IPS-18c (cell line): ENCODE measurements around the gene MIPEP.
"Not testable (repeated sequence)": the region's sequence is repeated elsewhere in the genome, so short reads cannot be mapped to it uniquely, and the experiment has no call there.

Experiments
- H3K4me3 ChIP-seq: 2 replicates; pipeline ENCODE4 v1.7.0; 2013; ENCODE audit warnings: low read depth, mild to moderate bottlenecking, low read length, moderate library complexity; ENCODE audit not compliant: insufficient read depth
- H3K9me3 ChIP-seq: one replicate; pipeline ENCODE4 v1.6.1; 2013; ENCODE audit warnings: mild to moderate bottlenecking, low read length, moderate library complexity; ENCODE audit not compliant: control insufficient read depth, insufficient read depth

MIPEP gene

DNA sequence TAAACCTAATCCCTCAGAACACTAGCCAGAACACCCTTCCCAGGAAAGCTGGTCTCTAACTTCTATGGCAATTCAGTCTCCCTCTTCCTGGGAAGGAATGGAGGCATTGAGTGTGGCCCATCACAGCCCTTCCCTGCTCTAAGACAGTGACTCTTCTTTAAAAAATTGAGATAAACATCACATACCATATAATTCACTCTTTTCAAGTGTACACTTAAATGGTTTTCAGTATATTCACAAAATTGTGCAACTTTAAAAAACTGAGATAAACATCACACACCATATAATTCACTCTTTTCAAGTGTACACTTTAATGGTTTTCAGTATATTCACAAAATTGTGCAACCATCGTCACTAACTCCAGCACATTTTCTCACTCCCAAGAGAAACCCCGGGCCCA lies 116.5 kb downstream of the MIPEP start:
- no peaks in the 10 kb centered on the region for H3K9me3 ChIP-seq
- H3K4me3 ChIP-seq, result no peak overlapping the region

- Histone ChIP-seq H3K9me3 (no peaks in the 10 kb centered on the region), H3K4me3 (no peak overlapping the region)
Observed at GRCh38 chr13:23771956-23772355, 117.2 kb downstream of the MIPEP start.

DNA sequence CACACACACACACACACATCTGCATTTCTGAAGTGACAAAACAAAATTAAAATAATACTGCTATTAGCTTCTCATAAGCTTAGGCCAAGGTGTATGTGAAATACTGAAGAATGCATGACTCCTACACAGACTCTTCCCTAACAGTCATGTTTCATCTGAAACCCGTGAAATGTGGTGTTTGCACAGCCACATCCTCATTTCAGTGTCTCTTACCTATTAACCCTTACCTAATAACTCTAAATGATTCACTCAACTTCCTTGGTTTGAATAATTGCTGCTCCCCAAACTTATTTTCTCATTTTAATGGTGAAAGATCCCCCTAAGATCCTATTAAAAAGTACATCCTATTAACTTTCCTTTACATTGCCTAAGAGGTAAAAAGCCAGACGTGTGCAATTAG lies 117.6 kb downstream of the MIPEP start:
- H3K9me3 ChIP-seq, result no peaks in the 10 kb centered on the region
- no peak overlapping the region for H3K4me3 ChIP-seq

- Histone ChIP-seq H3K4me3 (no peak overlapping the region), H3K9me3 (no peaks in the 10 kb centered on the region)
Observed at GRCh38 chr13:23770973-23771372, 118.2 kb downstream of the MIPEP start.

- Histone ChIP-seq H3K4me3 (no peak overlapping the region), H3K9me3 (no peaks in the 10 kb centered on the region)
Observed at GRCh38 chr13:23770428-23770827, 118.8 kb downstream of the MIPEP start.

DNA sequence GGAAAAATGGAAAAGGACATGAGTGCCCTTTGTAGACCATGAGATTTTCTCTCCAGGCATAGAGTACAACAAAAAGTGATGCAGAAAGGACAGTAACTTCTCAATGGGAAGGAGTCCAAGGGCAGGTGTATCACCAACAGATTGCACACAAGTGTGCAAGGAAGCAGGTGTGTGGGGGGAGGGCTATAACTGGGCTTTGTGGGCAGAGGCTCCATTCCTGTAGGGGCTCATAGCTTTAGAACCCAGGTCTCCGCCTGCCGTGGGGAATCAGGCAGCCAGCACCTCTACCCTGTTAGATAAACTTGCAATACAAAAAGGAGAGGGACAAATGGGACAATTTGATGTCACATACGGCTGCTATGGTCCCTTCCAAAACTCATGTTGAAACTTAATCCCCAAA lies 119.8 kb downstream of the MIPEP start:
- H3K4me3 ChIP-seq, result no peak overlapping the region
- H3K9me3 ChIP-seq, result no peaks in the 10 kb centered on the region

DNA sequence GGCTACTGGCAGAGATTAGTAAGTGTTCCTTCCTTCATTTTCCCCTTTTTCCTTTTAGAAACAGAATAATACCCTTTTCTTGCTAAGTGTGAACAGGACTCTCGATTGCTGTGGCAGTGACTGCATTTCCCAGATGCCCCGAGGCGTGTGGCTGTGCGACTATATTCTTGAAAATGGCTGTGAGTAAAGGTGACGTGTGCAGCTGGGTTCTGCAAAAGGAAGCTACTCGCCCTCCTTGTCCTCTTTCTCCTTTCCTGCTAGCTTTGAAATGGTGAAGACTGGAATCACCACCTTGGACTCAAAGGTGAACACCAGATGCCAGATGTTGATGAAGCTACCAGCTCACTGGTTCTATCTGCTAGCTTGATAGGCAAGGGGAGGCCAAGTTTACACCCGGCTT lies 121.4 kb downstream of the MIPEP start:
- no peak overlapping the region for H3K4me3 ChIP-seq
- no peaks in the 10 kb centered on the region for H3K9me3 ChIP-seq

GRCh38 chr13:23766939-23767338 lies 122.3 kb downstream of the MIPEP start:
- Histone ChIP-seq H3K9me3 (no peaks in the 10 kb centered on the region), H3K4me3 (no peak overlapping the region)

DNA sequence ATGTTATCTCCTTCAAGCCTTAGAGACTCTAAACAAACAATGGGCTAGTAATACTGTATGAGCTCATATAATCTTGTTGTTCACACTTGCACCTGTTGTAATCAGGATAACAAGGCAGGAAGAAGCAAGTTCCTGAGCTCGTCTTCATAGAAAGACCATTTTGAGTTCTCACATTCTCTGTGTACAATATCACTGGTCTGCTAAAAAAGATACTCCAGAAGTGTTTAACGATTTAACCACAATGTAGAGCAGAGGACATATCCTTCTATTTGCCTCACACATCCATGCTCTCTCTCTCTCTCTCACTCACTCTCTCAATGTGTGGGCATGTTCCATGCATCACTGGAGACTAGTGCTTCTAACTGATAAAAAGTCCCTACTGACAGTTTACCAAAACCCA lies 122.9 kb downstream of the MIPEP start:
- Histone ChIP-seq H3K9me3 (no peaks in the 10 kb centered on the region), H3K4me3 (no peak overlapping the region)

DNA sequence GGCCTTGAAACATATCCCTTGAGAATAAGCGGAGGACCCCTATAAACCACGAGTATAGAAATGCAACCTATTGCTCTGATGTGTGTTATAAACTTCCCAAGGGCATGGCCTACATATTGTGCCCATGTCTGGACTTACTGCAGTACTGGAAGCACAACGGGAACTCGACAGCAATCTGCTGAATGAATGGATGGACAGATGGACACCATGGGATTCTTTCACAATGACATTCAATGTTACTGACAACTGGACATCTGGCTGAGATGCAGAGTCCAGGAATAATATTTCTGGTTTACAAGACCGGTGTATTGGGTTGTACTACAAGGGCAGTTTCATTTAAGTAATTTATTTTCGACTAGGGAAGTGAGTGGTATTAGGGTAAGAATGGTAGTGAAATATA lies 123.7 kb downstream of the MIPEP start:
- H3K9me3 ChIP-seq, result no peaks in the 10 kb centered on the region
- H3K4me3 ChIP-seq, result no peak overlapping the region

DNA sequence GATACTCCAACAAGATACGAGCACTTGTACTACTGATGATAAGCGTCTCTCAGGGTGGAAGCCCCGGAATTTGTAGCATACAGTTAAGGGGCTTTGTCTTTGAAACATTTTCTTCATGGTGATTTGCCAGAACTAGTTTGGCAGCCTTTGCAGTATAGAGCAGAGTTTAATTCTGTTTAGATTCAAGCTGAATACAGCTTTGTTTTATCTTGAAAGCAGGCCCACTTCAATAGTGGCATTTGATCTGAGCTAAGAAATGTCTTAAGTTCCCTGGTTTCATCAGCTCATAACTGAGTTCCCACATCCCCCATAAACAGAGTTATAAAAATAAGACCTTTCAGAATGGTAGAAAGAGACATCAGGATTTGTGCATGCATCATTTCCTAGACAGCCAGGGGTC lies 125.9 kb downstream of the MIPEP start:
- Histone ChIP-seq H3K4me3 (no peak overlapping the region), H3K9me3 (no peaks in the 10 kb centered on the region)

DNA sequence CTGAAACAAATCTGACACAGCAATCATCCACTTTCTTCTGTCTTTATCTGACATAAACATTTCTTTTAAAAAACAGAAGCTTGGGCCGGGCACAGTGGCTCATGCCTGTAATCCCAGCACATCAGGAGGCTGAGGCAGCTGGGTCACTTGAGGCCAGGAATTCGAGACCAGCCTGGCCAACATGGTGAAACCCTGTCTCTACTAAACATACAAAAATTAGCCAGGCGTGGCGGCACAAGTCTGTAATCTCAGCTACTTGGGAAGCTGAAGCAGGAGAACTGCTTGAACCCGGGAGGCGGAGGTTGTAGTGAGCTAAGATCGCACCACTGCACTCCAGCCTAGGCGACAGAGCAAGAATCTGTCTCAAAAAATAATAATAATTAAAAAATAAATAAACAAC lies 127.4 kb downstream of the MIPEP start:
- not testable (repeated sequence) for H3K9me3 ChIP-seq, H3K4me3 ChIP-seq

DNA sequence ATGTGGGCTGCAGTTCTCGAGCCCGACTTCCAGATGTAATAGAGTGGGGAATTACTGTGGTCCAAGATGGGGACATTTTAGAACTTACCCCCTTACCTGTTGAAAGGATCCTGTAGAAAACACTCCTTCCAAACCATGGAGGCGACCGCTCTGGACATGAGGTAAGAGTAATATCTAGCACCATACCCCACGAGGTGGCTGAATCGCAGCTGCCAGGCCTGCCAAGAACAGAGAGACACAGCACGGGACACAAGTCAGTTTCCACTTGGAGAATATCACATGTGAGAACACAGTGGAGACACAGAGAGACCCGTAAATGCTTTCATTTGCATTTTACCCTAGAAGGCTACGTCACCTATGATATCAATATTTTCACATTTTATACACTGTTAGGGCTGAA lies 129.2 kb downstream of the MIPEP start:
- H3K4me3 ChIP-seq, result no peak overlapping the region
- no peaks in the 10 kb centered on the region for H3K9me3 ChIP-seq

GRCh38 chr13:23758798-23759527 lies 130.2 kb downstream of the MIPEP start:
- H3K9me3 ChIP-seq, result no peaks in the 10 kb centered on the region
- H3K4me3 ChIP-seq, result no peak overlapping the region

GRCh38 chr13:23754997-23755396 lies 134.2 kb downstream of the MIPEP start:
- Histone ChIP-seq H3K9me3 (no peaks in the 10 kb centered on the region), H3K4me3 (no peak overlapping the region)

DNA sequence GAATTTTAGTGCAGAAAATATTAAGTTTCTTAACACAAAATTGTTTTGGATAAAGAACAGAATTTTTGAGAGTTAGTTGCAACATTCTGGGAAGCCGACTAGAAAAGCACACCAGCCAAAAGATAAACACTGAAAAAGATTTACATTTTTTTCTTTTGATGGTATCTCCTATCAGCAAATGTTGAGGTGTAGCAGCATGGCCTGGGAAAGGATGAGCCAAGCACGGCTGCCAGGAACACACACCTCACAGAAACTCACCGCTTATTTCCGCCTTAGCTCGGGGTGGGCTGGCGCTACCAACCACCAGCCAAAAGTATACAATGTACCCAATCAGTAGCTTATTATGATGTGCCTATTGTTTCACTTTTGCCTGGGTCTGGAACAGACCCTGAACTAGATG lies 134.7 kb downstream of the MIPEP start:
- no peaks in the 10 kb centered on the region for H3K9me3 ChIP-seq
- H3K4me3 ChIP-seq, result no peak overlapping the region

GRCh38 chr13:23753458-23753857 lies 135.7 kb downstream of the MIPEP start:
- Histone ChIP-seq H3K4me3 (no peak overlapping the region), H3K9me3 (no peaks in the 10 kb centered on the region)

DNA sequence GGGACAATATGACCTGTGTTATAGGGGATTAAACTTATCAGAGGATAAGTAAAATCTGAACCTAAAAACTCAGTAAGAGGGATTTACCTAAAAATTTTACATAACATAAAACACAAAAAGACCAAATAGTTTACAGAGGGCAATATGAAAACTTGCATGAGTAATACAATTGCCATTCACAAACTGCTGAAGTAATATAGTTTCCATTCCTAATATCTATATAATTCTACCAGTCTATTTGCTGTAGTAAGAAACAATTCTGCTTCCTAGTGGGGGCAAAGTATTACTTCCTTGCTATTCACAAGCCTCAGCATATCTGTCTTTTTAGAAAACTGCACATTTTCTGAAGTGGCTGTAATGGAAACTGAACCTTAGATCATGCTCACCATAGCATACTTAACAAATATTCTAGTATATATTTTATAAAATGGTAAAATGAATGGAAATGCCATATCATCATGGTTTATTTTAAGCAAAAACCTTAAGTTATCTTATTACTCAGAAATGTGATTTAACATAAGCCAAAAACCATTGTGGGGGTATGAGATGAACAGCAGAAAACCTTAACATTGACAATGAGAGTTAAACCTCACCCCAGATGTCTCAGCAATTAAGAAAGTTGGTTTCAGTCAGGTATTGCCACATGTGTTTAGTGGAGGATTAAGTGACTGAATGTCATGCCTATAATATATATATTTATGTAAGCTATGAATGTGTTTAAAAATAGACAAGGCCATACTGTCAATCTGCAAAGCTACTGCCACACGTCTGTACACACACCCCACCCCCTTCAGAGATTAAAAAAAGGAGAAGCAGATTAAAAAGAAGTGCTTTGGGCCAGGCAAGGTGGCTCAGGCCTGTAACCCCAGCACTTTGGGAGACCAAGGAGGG lies 136.8 kb downstream of the MIPEP start:
- H3K9me3 ChIP-seq, result no peaks in the 10 kb centered on the region

More for the DNA sequence above, 136.8 kb downstream of the MIPEP start:
- H3K4me3 ChIP-seq, result no peak overlapping the region
